HG02759 (cell line): ENCODE data around the gene CUL3.
"Not testable (repeated sequence)": the region's sequence is repeated elsewhere in the genome, so short reads cannot be mapped to it uniquely, and the experiment has no call there.

Source experiments
- ATAC-seq: cut with Tn5 transposase; IDR thresholded peaks from one replicate; pipeline ENCODE4 v1.9.1; 2021; ENCODE audit warnings: mild to moderate bottlenecking, moderate library complexity; ENCODE audit not compliant: unreplicated experiment

Gene CUL3

DNA sequence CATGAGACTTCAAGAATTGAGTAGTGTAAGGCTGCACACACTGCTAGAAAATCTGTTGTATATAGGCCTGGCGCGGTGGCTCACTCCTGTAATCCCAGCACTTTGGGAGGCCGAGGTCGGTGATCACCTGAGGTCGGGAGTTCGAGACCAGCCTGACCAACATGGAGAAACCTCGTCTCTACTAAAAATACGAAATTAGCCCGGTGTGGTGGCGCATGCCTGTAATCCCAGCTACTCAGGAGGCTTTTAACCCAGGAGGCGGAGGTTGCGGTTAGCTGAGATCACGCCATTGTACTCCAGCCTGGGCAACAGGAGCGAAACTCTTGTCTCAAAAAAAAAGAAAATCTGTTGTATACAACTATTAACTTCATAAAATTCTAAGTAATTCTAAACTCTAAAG, 2.1 kb downstream of the CUL3 start:
- ATAC-seq = not testable (repeated sequence)

GRCh38 chr2:224580248-224580647, 4.9 kb downstream of the CUL3 start:
- ATAC-seq = no peak

GRCh38 chr2:224579411-224579810, 5.8 kb downstream of the CUL3 start:
- no peak for ATAC-seq

DNA sequence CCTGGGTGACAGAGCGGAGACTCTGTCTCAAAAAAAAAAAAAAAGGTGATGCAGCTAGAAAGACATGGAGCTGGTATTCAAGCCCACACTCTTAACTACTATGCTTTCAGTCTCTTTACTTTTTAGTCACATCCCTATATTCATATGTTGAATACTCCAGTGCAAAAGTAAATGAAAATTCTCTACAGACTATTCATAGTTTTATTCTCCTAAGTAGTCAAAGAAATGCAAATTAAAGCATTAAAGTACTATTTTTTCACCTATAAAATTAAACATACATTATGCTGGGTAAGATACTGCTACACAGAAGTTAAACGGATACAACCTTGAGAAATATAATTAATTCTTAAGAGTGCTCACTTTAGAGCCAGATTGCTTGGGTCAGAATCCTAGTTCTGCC, 7.6 kb downstream of the CUL3 start:
- ATAC-seq = no peak

GRCh38 chr2:224576088-224576715, 9.0 kb downstream of the CUL3 start:
- ATAC-seq = peak; percentile 86

GRCh38 chr2:224574423-224575084, 10.6 kb downstream of the CUL3 start:
- ATAC-seq = no peak

- ATAC-seq = no peak
Observed at GRCh38 chr2:224573724-224574123, 11.4 kb downstream of the CUL3 start.

GRCh38 chr2:224572338-224572737, 12.8 kb downstream of the CUL3 start:
- no peak for ATAC-seq

- ATAC-seq = peak; percentile 60
Observed at GRCh38 chr2:224570328-224570993, 14.7 kb downstream of the CUL3 start.

- ATAC-seq = no peak
Observed at GRCh38 chr2:224569654-224570053, 15.5 kb downstream of the CUL3 start.

DNA sequence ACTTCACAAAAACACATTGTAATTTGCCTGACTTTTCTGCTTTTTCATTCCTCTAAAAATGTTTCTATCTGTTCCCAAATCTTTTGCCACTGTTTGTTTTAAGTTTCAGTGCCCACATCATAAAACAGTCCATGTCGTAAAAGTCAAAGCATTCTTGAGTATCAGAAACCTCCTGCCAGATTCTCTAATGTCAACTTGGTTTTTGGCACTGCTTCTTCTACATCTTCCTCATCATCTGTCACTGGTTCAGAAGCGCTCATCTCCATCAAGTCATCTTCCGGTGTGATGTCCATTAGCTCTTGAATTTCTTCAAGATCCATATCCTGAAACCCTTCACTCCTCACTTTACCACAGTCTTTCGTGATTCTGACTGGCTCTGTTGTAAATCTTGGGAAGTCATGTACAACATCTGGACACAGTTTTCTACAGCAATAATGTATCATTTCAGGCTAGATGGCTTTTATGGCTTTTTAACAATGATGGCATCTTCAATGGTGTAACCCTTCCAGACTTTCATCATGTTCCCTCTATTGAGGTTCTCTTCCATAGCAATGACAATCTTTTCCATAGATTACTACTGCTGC, 19.6 kb downstream of the CUL3 start:
- ATAC-seq = no peak

DNA sequence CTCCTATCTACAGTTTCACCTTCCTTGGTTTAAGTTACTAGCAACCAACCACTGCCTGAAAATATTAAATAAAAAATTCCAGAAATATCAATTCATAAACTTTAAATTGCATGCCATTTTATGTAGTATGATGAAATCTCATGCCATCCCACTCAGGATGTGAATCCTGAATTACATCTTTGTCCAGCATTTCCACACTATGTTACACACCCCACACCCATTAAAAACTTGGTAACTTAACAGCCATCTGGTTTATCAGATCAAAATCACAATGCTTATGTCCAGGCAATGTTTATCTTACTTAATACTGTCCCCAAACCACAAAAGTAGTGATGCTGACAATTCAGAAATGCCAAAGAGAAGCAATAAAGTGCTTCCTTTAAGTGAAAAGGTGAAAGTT, 21.6 kb downstream of the CUL3 start:
- ATAC-seq = no peak

DNA sequence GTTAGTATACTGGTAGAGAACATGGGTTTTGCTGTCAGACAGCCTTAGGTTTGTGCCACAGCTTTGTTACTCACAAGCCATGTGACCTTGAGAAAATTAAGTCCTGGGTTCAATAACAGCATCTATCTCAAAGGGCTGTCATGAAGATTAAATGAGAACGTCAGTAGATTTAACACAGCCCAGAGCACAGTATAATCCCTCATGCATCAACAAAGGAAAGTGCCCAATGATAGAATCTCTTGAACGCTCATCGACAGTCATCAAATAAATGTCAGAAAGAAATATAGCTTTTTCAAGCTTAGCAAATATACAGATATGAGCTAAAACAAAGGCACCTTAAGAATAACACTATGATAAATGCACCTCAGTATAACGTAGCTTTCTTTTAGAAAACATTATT, 22.3 kb downstream of the CUL3 start:
- ATAC-seq = no peak

DNA sequence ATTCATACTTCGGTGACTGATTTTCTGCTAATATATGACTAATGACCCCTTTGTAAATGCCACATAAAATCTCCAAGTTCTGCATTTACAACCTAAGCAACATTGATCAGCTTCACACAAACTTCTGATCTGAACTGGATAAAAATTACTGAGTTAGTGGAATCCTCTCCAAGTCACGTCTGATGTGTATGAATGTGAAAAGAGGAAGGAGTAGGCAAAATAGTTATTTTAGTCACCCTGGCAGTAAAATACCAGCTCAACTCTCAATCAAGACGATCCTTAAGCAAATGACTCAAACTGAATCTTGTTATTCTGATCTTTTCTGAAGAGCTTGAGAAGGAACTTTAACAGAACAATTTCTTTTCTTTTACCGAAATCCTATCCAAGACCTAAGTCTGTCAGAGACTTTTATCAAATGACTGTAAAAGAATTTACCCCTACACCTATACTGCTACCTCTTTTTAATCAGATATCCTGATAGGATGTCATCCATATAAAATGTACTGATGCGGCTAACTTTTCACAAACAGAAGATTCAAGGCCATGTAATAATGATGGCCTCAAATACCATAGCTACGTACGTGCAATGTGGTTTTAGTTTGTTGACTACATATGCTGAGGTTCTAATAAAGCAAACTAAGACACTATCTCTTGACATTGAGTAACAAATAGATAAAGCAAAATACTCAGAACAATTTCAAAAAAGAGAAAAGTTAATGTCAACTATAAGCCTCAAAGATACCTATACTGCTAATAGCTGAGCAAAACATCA, 23.7 kb downstream of the CUL3 start:
- ATAC-seq = peak; percentile 83

GRCh38 chr2:224560549-224560948, 24.6 kb downstream of the CUL3 start:
- no peak for ATAC-seq

DNA sequence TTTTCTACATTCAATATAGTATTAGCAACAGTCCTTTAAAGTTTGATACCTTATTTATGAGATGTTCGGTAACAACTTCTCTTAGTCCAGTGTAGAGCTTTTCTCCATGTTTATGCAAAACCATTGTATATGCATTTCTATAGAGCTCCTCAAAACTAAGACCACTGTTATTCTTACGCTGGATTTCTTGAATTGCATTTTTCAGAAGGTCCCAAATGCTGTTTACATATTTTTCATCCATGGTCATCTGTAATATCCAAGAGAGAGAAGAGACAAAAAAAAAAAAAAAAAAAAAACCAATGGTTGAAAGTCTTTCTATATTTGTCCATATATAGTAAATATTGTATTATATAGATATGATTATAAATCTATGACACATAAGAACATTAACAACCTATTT, 27.6 kb downstream of the CUL3 start:
- no peak for ATAC-seq

DNA sequence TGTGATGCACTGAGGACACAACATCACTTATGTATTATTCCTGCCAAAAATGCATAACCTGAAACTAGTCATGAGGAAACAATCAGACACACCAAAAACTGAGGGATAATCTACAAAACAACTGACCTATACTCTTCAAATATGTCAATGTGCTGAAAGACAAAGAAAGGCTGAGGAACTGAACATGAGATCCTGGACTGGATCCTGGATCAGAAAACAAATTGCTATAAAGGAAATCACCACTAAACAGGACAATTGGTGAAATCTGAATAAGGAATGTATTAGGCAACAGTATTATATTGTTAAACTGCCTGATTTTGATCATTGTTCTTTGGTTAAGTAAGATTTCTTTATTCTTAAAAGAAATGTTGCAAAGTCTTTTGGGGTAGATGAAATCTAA, 28.8 kb downstream of the CUL3 start:
- no peak for ATAC-seq

GRCh38 chr2:224555823-224556366, 29.3 kb downstream of the CUL3 start:
- no peak for ATAC-seq

GRCh38 chr2:224552771-224553170, 32.4 kb downstream of the CUL3 start:
- ATAC-seq = no peak

GRCh38 chr2:224551693-224552092, 33.5 kb downstream of the CUL3 start:
- no peak for ATAC-seq

DNA sequence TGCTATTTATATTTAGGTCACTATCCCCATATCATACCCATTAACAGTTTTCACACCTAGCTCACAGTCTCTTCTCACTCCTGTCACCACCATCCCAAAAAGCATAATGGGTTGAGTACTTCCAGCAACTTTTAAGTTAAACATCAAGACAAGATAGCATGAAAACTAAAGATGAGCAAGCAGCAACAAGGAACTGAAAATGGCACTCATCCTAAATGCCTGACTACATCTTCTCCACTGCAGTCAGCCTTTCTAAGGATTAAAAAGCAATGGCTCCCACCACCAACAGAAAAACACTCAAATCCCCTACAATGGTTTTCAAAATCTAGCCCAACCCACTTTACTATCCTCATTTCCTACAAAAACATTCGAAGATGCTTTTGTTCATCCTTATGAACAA, 38.2 kb downstream of the CUL3 start:
- no peak for ATAC-seq
